ENCODE results near the gene FBXO3.

GRCh38 chr11:33694346-33695050 is 79.8 kb downstream of the FBXO3 start:
- TF ChIP-seq CTCF (IDR thresholded peaks at IDR 0.05 in 4 of 5, conservative IDR thresholded peaks at IDR 0.05 in 1 of 5) (no peak), POLR2A (IDR thresholded peaks at IDR 0.05) (no peak)
